WI38 (cell line): ENCODE results near the gene BSND.
A peak's percentile ranks its signal among the peaks of the same experiment; 100 is the strongest.
"Not testable (repeated sequence)": the region's sequence is repeated elsewhere in the genome, so short reads cannot be mapped to it uniquely, and the experiment has no call there.

Experiments used
- H3K4me3 ChIP-seq: 2 replicates; pipeline ENCODE4 v1.5.1; 2011; ENCODE audit warnings: low read depth, mild to moderate bottlenecking, control low read depth, low read length
- TF ChIP-seq, protein P1 (sequence below): IDR thresholded peaks from 2 replicates; pipeline ENCODE4 v1.5.1; 2012; ENCODE audit warnings: low read depth, mild to moderate bottlenecking, control low read depth, low read length

The BSND gene

GRCh38 chr1:55010194-55010886 is 11.6 kb downstream of the BSND start:
- no peak overlapping the region for H3K4me3 ChIP-seq
- TF ChIP-seq, protein P1, sequence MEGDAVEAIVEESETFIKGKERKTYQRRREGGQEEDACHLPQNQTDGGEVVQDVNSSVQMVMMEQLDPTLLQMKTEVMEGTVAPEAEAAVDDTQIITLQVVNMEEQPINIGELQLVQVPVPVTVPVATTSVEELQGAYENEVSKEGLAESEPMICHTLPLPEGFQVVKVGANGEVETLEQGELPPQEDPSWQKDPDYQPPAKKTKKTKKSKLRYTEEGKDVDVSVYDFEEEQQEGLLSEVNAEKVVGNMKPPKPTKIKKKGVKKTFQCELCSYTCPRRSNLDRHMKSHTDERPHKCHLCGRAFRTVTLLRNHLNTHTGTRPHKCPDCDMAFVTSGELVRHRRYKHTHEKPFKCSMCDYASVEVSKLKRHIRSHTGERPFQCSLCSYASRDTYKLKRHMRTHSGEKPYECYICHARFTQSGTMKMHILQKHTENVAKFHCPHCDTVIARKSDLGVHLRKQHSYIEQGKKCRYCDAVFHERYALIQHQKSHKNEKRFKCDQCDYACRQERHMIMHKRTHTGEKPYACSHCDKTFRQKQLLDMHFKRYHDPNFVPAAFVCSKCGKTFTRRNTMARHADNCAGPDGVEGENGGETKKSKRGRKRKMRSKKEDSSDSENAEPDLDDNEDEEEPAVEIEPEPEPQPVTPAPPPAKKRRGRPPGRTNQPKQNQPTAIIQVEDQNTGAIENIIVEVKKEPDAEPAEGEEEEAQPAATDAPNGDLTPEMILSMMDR: no peak

DNA sequence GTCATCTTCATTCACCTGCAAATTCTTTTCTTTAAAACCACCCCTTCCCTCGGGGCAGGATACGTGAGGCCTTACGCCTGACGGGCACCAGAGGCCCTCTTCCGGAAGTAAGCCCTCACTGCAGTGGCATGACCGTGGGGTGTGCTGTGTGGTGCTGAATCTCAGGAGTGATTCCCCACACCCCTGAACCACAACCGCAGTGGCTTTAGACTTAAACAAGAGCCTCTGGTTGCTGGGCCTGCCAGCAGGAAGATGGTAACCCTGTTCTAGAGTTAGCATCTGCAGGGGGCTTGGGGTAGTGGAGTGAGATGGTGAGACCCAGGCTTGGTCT is 12.1 kb downstream of the BSND start:
- TF ChIP-seq, protein P1: no peak
- H3K4me3 ChIP-seq: no peak overlapping the region

DNA sequence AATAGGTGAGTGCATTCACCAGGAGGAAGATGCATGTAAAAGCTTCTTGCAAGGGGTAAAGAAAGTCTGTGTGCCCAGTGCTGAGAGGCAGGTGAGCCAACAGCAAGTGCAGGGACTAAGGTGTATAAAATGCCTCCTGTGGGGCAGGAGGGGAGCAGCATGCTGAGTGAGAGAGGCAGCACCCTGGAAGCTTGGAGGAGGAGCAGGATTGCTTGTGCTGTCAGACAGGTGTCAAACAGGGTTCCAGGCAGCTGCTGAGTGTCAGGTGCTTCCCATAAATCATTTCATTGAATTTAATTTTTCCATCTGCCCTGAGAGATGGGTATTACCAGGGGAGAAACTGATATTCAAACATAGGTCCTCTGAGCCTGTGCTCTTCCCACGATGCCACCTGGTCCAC is 13.9 kb downstream of the BSND start:
- TF ChIP-seq, protein P1: no peak
- H3K4me3 ChIP-seq: no peak overlapping the region

GRCh38 chr1:55015123-55015522 is 16.4 kb downstream of the BSND start:
- TF ChIP-seq, protein P1: no peak
- H3K4me3 ChIP-seq: no peak overlapping the region

DNA sequence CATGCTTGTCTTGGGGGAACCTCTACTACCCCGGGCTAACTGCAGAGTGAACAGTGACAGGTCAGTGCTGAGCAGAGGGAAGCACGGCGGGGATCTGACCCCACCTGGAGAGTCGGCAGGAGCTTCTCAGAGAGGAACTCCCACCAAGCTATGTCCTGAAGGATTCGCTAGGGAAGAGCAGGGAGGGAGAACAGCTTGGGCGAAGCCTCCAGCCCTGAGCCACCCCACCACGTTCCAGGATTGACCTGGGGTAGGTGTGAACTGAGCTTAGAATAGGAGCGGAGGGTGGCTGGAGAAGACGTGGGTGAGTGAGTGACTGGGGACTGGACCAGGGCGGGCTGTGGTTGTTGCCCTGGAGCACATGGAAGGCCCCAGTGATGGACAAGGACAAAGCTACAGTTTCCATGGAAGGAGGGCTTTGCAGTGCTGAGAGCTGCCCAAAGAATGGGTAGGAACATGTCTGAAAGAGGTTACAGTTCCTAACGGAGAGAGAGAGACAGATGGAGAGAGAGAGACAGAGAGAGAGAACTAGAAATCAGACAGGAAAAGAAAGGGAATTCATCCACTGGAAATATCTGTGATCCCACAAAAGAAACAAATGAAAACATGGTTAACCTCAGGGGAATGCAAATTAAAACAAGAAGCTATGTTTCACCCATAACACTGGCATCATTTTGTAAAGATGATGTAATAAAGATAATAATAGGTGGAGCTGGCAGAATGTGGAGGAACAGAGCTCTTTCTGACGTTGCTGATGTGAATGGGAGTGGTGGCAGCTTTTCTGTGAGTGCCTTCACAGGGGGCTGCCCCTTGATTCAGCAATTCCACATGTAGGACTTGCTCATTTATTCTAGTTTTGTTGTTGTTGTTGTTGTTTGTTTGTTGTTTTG is 17.2 kb downstream of the BSND start:
- TF ChIP-seq, protein P1: no peak
- H3K4me3 ChIP-seq: no peak overlapping the region

DNA sequence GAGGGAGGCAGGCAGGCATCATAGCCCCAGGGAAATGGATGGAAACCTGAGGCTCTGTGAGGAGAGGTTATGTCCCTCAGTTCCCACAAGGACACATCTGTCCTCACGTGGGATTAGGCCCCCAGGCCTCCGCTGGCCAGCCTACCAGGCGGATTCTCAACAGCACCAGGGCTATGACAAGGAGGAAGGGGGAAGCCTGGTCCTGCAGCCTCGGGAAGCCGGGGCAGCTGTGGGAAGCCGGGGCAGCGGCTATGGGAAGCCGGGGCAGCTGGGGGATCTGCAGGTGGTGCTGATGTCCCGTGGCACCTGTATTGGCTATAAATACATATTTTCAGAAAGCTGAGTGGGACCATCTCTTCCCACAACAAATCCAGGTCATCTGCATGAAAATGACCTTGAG is 19.7 kb downstream of the BSND start:
- H3K4me3 ChIP-seq: no peak overlapping the region
- TF ChIP-seq, protein P1: no peak

DNA sequence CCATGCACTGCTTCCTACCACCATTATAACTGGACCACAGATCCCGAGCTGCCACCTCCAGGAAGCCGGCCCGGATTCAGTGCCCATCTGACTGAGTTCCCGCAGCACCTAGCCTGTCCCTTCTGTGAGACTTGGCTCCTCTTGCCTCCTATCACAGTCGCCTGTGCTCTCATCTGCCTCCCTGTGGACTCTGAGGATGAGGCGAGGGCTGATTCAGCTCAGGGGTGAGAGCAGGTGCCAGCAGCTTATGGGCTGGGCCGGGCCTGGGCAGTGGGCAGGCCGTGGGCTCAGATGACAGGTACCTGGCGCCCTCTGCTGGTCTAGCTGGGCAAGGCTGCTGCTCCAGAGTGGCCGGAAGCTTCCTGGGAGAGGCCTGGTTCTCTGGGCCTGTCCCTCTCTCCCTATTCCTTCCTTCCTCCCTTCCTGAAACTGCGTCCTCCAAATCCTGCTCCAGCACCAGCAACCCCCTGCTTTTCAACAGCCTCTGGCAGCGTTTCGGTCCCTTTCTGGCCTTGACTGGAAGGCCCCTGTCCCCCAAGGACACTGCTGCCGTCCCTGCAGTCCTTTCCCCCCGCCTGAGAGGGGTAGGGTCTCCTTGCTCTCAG is 23.3 kb downstream of the BSND start:
- TF ChIP-seq, protein P1: peak; percentile 92
- H3K4me3 ChIP-seq: no peak overlapping the region

DNA sequence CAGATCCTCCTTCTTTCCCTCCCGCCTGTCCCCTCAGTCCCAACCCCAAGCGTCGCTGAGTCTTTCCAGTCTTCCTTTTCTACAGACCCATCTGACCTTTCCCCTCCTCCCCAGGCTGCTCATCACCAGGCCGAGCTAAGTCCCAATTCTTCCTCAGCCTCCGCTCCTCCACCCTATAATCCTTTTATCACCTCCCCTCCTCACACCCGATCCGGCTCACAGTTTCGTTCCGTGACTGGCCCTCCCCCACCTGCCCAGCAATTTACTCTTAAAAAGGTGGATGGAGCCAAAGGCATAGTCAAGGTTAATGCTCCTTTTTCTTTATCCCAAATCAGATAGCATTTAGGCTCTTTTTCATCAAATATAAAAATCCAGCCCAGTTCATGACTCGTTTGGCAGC is 25.4 kb downstream of the BSND start:
- not testable (repeated sequence) for H3K4me3 ChIP-seq

DNA sequence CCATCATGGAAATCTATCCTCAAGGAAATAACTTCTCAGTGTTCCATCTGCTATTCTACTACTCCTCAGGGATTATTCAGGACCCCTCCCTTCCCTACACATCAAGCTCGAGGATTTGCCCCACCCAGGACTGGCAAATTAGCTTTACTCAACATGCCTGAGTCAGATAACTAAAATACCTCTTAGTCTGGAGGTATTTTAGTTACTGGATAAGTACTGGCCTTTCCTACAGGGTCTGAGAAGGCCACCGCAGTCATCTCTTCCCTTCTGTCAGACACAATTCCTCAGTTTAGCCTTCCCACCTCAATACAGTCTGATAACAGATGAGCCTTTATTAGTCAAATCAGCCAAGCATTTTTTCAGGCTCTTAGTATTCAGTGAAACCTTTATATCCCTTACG is 27.9 kb downstream of the BSND start:
- H3K4me3 ChIP-seq: not testable (repeated sequence)

DNA sequence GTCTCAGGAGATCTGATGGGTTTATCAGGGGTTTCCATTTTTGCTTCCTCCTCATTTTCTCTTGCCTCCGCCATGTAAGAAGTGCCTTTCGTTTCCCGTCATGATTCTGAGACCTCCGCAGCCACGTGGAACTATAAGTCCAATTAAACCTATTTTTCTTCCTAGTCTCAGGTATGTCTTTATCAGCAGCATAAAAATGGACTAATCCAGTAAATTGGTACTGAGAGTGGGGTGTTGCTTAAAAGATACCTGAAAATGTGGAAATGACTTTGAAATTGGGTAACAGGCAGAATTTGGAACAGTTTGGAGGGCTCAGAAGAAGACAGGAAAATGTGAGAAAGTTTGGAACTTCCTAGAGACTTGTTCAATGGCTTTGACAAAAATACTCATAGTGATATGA is 32.4 kb downstream of the BSND start:
- H3K4me3 ChIP-seq: not testable (repeated sequence)
